ENCODE measurements around the gene CAMKMT. TPM values are rescaled to one million over a fixed set of nuclear protein-coding genes. Genes with fewer than 3 reads are reported as not detected.

Gene CAMKMT
- total RNA-seq, 1 experiment from 2014 or later: 12.5 TPM

DNA sequence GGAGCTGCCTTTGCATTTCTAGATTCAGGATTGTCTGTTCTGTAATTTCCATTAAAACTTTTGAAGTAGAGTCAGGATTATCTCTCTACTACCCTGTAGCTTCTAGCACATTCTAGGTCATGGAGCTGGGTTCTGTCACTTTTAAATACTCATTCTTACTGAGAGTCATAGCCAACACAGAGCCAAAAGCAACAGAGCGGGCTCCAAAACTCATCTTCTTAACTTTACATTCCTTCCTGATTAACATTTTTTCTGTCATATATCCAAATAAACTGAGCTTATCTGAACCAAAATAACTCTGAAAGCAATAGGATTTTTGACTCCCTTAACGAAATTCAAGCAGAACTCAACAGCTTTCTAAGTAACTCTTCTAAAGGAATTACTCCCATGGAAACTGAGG is 13.3 kb upstream of the CAMKMT start:
- no peak for DNase-seq (ENCODE audit: low spot score)
- no peak overlapping the region for H3K4me3 ChIP-seq (ENCODE audit: low read depth, low read length, poor library complexity, severe bottlenecking)
- ChIA-PET POLR2A (ENCODE audit: low non-redundant PET) (no interaction called here), CTCF (no interaction called here)
- H3K9me3 ChIP-seq (ENCODE audit: low read depth, low read length, poor library complexity, severe bottlenecking): no peaks in the 10 kb centered on the region
- H3K27me3 ChIP-seq (replicated peaks; ENCODE audit: insufficient read depth, low read depth, low read length, poor library complexity): no peaks in the 10 kb centered on the region
- intact Hi-C loops (cut with micrococcal nuclease; ENCODE audit: unreplicated experiment): no loop called here
- TF ChIP-seq EZH2 (IDR thresholded peaks at IDR 0.05; ENCODE audit: borderline replicate concordance, low read depth, low read length, poor library complexity, severe bottlenecking): no peak
- TF ChIP-seq, protein P1, sequence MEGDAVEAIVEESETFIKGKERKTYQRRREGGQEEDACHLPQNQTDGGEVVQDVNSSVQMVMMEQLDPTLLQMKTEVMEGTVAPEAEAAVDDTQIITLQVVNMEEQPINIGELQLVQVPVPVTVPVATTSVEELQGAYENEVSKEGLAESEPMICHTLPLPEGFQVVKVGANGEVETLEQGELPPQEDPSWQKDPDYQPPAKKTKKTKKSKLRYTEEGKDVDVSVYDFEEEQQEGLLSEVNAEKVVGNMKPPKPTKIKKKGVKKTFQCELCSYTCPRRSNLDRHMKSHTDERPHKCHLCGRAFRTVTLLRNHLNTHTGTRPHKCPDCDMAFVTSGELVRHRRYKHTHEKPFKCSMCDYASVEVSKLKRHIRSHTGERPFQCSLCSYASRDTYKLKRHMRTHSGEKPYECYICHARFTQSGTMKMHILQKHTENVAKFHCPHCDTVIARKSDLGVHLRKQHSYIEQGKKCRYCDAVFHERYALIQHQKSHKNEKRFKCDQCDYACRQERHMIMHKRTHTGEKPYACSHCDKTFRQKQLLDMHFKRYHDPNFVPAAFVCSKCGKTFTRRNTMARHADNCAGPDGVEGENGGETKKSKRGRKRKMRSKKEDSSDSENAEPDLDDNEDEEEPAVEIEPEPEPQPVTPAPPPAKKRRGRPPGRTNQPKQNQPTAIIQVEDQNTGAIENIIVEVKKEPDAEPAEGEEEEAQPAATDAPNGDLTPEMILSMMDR (conservative IDR thresholded peaks at IDR 0.05; ENCODE audit: low read depth, low read length): no peak
- no peaks in the 10 kb centered on the region for H3K4me1 ChIP-seq (ENCODE audit: insufficient read depth, low read length, poor library complexity, severe bottlenecking)
- BruUV-seq (replicated peaks): no TSS peak
- peaks cover 5% of the 10 kb centered on the region for H3K36me3 ChIP-seq (ENCODE audit: insufficient read depth, low read length, poor library complexity, severe bottlenecking)
- H3K27ac ChIP-seq (ENCODE audit: low read depth, low read length, poor library complexity, severe bottlenecking): no peak overlapping the region

DNA sequence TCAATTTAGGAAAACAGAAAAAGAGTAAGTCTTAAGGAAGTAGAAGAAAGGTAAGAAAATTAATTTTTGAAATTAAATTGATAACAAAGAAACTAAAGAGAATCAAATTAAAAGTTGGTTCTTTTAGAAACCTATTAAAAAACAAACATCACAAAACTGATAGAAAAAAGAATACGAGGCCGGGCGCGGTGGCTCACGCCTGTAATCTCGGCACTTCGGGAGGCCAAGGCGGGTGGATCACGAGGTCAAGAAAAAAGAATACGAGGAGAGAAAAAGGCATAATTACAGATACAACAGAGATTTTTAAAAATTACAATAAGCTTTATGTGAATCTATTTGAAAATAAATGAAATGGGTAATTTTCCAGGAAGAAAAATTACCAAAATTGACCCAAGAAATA is 12.2 kb upstream of the CAMKMT start:
- DNase-seq (ENCODE audit: low spot score): no peak
- H3K27ac ChIP-seq (ENCODE audit: low read depth, low read length, poor library complexity, severe bottlenecking): no peak overlapping the region
- BruUV-seq (replicated peaks): no TSS peak
- ChIA-PET POLR2A (ENCODE audit: low non-redundant PET) (no interaction called here), CTCF (no interaction called here)
- H3K9me3 ChIP-seq (ENCODE audit: low read depth, low read length, poor library complexity, severe bottlenecking): no peaks in the 10 kb centered on the region
- no peaks in the 10 kb centered on the region for H3K4me1 ChIP-seq (ENCODE audit: insufficient read depth, low read length, poor library complexity, severe bottlenecking)
- TF ChIP-seq, protein P1 (conservative IDR thresholded peaks at IDR 0.05; ENCODE audit: low read depth, low read length): no peak
- TF ChIP-seq EZH2 (IDR thresholded peaks at IDR 0.05; ENCODE audit: borderline replicate concordance, low read depth, low read length, poor library complexity, severe bottlenecking): no peak
- H3K27me3 ChIP-seq (replicated peaks; ENCODE audit: insufficient read depth, low read depth, low read length, poor library complexity): no peaks in the 10 kb centered on the region
- H3K36me3 ChIP-seq (ENCODE audit: insufficient read depth, low read length, poor library complexity, severe bottlenecking): peaks cover 4% of the 10 kb centered on the region
- no peak overlapping the region for H3K4me3 ChIP-seq (ENCODE audit: low read depth, low read length, poor library complexity, severe bottlenecking)
- intact Hi-C loops (cut with micrococcal nuclease; ENCODE audit: unreplicated experiment): no loop called here

DNA sequence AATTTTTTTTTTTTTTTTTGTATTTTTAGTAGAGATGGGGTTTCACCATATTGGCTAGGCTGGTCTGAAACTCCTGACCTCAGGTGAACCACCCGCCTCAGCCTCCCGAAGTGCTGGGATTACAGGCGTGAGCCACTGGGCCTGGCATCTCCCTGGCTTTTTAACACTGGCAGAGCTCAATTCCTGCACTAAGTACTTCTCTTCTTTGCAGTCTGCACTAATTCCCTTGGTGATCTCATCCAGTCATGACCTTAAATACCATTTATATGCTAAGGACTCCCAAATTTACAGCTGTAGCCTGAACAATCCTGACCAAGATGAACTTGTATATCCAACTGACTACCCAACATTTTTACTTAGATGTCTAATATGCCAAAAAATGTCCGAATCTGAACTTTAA is 10.7 kb upstream of the CAMKMT start:
- H3K27ac ChIP-seq (ENCODE audit: low read depth, low read length, poor library complexity, severe bottlenecking): no peak overlapping the region
- H3K27me3 ChIP-seq (replicated peaks; ENCODE audit: insufficient read depth, low read depth, low read length, poor library complexity): no peaks in the 10 kb centered on the region
- DNase-seq (ENCODE audit: low spot score): no peak
- H3K4me3 ChIP-seq (ENCODE audit: low read depth, low read length, poor library complexity, severe bottlenecking): no peak overlapping the region
- intact Hi-C loops (cut with micrococcal nuclease; ENCODE audit: unreplicated experiment): no loop called here
- POLR2A ChIA-PET (ENCODE audit: low non-redundant PET): no interaction called here
- CTCF ChIA-PET: no interaction called here
- no peaks in the 10 kb centered on the region for H3K36me3 ChIP-seq (ENCODE audit: insufficient read depth, low read length, poor library complexity, severe bottlenecking)
- no peak for TF ChIP-seq EZH2 (IDR thresholded peaks at IDR 0.05; ENCODE audit: borderline replicate concordance, low read depth, low read length, poor library complexity, severe bottlenecking)
- no peaks in the 10 kb centered on the region for H3K4me1 ChIP-seq (ENCODE audit: insufficient read depth, low read length, poor library complexity, severe bottlenecking)
- BruUV-seq (replicated peaks): no TSS peak
- H3K9me3 ChIP-seq (ENCODE audit: low read depth, low read length, poor library complexity, severe bottlenecking): no peaks in the 10 kb centered on the region

DNA sequence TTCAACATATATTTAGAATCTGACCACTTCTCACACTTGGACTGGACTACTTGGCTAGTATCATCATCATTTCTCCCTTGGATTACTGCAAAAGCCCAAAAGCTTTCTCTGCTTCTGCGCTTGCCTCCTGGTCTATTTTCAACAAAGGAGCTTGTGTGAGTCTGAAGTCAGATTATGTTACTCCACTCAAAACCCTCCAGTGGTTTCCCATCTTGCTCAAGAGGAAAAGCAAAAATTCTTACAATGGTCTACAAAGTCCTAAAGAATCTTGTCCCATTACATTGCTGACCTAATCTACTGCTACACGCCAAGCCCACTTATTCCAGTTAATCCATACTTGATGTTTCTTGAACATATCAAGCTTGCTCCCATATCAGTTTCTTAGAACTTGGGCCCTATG is 10.1 kb upstream of the CAMKMT start:
- H3K4me1 ChIP-seq (ENCODE audit: insufficient read depth, low read length, poor library complexity, severe bottlenecking): no peaks in the 10 kb centered on the region
- ChIA-PET CTCF (no interaction called here), POLR2A (ENCODE audit: low non-redundant PET) (no interaction called here)
- DNase-seq (ENCODE audit: low spot score): no peak
- H3K36me3 ChIP-seq (ENCODE audit: insufficient read depth, low read length, poor library complexity, severe bottlenecking): no peaks in the 10 kb centered on the region
- no peak for TF ChIP-seq EZH2 (IDR thresholded peaks at IDR 0.05; ENCODE audit: borderline replicate concordance, low read depth, low read length, poor library complexity, severe bottlenecking)
- TF ChIP-seq, protein P1 (conservative IDR thresholded peaks at IDR 0.05; ENCODE audit: low read depth, low read length): no peak
- intact Hi-C loops (cut with micrococcal nuclease; ENCODE audit: unreplicated experiment): no loop called here
- H3K9me3 ChIP-seq (ENCODE audit: low read depth, low read length, poor library complexity, severe bottlenecking): no peaks in the 10 kb centered on the region
- H3K27ac ChIP-seq (ENCODE audit: low read depth, low read length, poor library complexity, severe bottlenecking): no peak overlapping the region
- BruUV-seq (replicated peaks): no TSS peak
- no peaks in the 10 kb centered on the region for H3K27me3 ChIP-seq (replicated peaks; ENCODE audit: insufficient read depth, low read depth, low read length, poor library complexity)
- H3K4me3 ChIP-seq (ENCODE audit: low read depth, low read length, poor library complexity, severe bottlenecking): no peak overlapping the region
